ENCODE measurements around the gene NAA15.
"Not testable (repeated sequence)": the region's sequence is repeated elsewhere in the genome, so short reads cannot be mapped to it uniquely, and the experiment has no call there.

The NAA15 gene

GRCh38 chr4:139299536-139299935 lies 1.8 kb upstream of the NAA15 start:
- DNase-seq (ENCODE audit: low read depth), result no peak

GRCh38 chr4:139300431-139301112 lies 733 bp upstream of the NAA15 start:
- no peak for DNase-seq (ENCODE audit: low read depth)

GRCh38 chr4:139301821-139302611 lies 711 bp downstream of the NAA15 start, which contains the start of gene NDUFC1:
Gene NDUFC1 (minus strand): TSS chr4:139302477. CDS start chr4:139295798, 6,679 bp downstream.
- peak; percentile 26 for DNase-seq (ENCODE audit: low read depth)

GRCh38 chr4:139304920-139305319 lies 3.6 kb downstream of the NAA15 start:
- DNase-seq (ENCODE audit: low read depth), result no peak

GRCh38 chr4:139311909-139312308 lies 10.6 kb downstream of the NAA15 start:
- no peak for DNase-seq (ENCODE audit: low read depth)

- DNase-seq (ENCODE audit: low read depth), result no peak
Measured at GRCh38 chr4:139312552-139313332, 11.4 kb downstream of the NAA15 start.

- not testable (repeated sequence) for DNase-seq (ENCODE audit: low read depth)
Measured at GRCh38 chr4:139313414-139313813, 12.1 kb downstream of the NAA15 start.

GRCh38 chr4:139314047-139314800 lies 12.9 kb downstream of the NAA15 start:
- no peak for DNase-seq (ENCODE audit: low read depth)

GRCh38 chr4:139315221-139315675 lies 13.9 kb downstream of the NAA15 start:
- no peak for DNase-seq (ENCODE audit: low read depth)

GRCh38 chr4:139316733-139317132 lies 15.4 kb downstream of the NAA15 start:
- DNase-seq (ENCODE audit: low read depth), result no peak

GRCh38 chr4:139317635-139318034 lies 16.3 kb downstream of the NAA15 start:
- DNase-seq (ENCODE audit: low read depth), result no peak

- DNase-seq (ENCODE audit: low read depth), result no peak
Measured at GRCh38 chr4:139319571-139319970, 18.3 kb downstream of the NAA15 start.

- not testable (repeated sequence) for DNase-seq (ENCODE audit: low read depth)
Measured at GRCh38 chr4:139322070-139322469, 20.8 kb downstream of the NAA15 start.

GRCh38 chr4:139322541-139322940 lies 21.2 kb downstream of the NAA15 start:
- DNase-seq (ENCODE audit: low read depth), result not testable (repeated sequence)

GRCh38 chr4:139324620-139325019 lies 23.3 kb downstream of the NAA15 start:
- DNase-seq (ENCODE audit: low read depth), result no peak

- no peak for DNase-seq (ENCODE audit: low read depth)
Measured at GRCh38 chr4:139329665-139330200, 28.4 kb downstream of the NAA15 start.

GRCh38 chr4:139330283-139330682 lies 29.0 kb downstream of the NAA15 start:
- DNase-seq (ENCODE audit: low read depth), result no peak

GRCh38 chr4:139331185-139331584 lies 29.9 kb downstream of the NAA15 start:
- no peak for DNase-seq (ENCODE audit: low read depth)

- no peak for DNase-seq (ENCODE audit: low read depth)
Measured at GRCh38 chr4:139333046-139333445, 31.7 kb downstream of the NAA15 start.

GRCh38 chr4:139337612-139338011 lies 36.3 kb downstream of the NAA15 start:
- DNase-seq (ENCODE audit: low read depth), result no peak

- no peak for DNase-seq (ENCODE audit: low read depth)
Measured at GRCh38 chr4:139361301-139361700, 60.0 kb downstream of the NAA15 start.

All from stimulated activated CD8-positive, alpha-beta memory T cell treated with anti-CD3 and anti-CD28 coated beads, Interleukin-15, amount 100 ng/mL, for 1 hour (primary cell).